Activated CD8-positive, alpha-beta T cell treated with anti-CD3 and anti-CD28 coated beads for 36 hours (primary cell): ENCODE measurements around the gene USP43. TPM values are rescaled to one million over a fixed set of nuclear protein-coding genes. Genes with fewer than 3 reads are reported as not detected.
"Not testable (repeated sequence)": the region's sequence is repeated elsewhere in the genome, so short reads cannot be mapped to it uniquely, and the experiment has no call there.

Experiments used
- ATAC-seq: fragments of 200-7000 bp; cut with Tn5 transposase; one replicate; pipeline ENCODE4 v1.10.0; 2021; ENCODE audit warnings: mild to moderate bottlenecking, moderate library complexity
- CTCF ChIA-PET: fragments of 350-600 bp; sonication (Branson Sonifier 250); formaldehyde crosslinking; loops from one replicate; lab custom pipeline; 2021; ENCODE audit warnings: antibody characterized with exemption; lab: Charles Lee
- POLR2A ChIA-PET: fragments of 350-600 bp; sonication (Branson Sonifier 250); formaldehyde crosslinking; loops from one replicate; lab custom pipeline; 2021; ENCODE audit warnings: antibody characterized with exemption; lab: Charles Lee
- DNase-seq: peaks from one replicate; pipeline ENCODE4 v3.0.0-alpha.2; 2020
- H3K27ac Mint-ChIP-seq: one replicate; pipeline ENCODE4 v1.8.0; 2021; ENCODE audit warnings: mild to moderate bottlenecking, mixed read lengths
- H3K27me3 Mint-ChIP-seq: one replicate; pipeline ENCODE4 v1.8.0; 2021; ENCODE audit warnings: mixed read lengths
- H3K36me3 Mint-ChIP-seq: one replicate; pipeline ENCODE4 v1.8.0; 2021; ENCODE audit warnings: low read depth, mixed read lengths
- H3K4me1 Mint-ChIP-seq: one replicate; pipeline ENCODE4 v1.8.0; 2021; ENCODE audit warnings: low read depth, mixed read lengths
- H3K4me3 Mint-ChIP-seq: one replicate; pipeline ENCODE4 v1.8.0; 2021; ENCODE audit warnings: mild to moderate bottlenecking, moderate library complexity, mixed read lengths
- H3K9me3 Mint-ChIP-seq: one replicate; pipeline ENCODE4 v1.8.0; 2021; ENCODE audit warnings: mixed read lengths
- CTCF ChIP-seq: fragments of 200-600 bp; IDR thresholded peaks from one replicate; pipeline ENCODE4 v1.8.0; 2022; ENCODE audit warnings: antibody characterized with exemption, mild to moderate bottlenecking
- intact Hi-C: fragments of 100-400 bp; cut with micrococcal nuclease; formaldehyde crosslinking; loops from one replicate; pipeline ENCODE4 v1.10.0; 2022
- total RNA-seq, 2 experiments: library from RNA; stranded (reverse); gene quantifications; one replicate each; pipeline ENCODE4 v1.2.3, GENCODE V29; 2021

Gene USP43
- total RNA-seq, 2 experiments from 2014 or later: 0.38 to 0.43 TPM

- intact Hi-C loops: no loop called here
- DNase-seq (no peak), ATAC-seq (no peak)
- no peak overlapping the region for H3K27ac Mint-ChIP-seq
- POLR2A ChIA-PET: no interaction called here
- H3K4me3 Mint-ChIP-seq: no peak overlapping the region
- H3K9me3 Mint-ChIP-seq: no peaks in the 10 kb centered on the region
- CTCF ChIA-PET: no interaction called here
- H3K4me1 Mint-ChIP-seq: no peaks in the 10 kb centered on the region
- no peak for TF ChIP-seq CTCF
- no peaks in the 10 kb centered on the region for H3K36me3 Mint-ChIP-seq
- H3K27me3 Mint-ChIP-seq: peaks cover 4% of the 10 kb centered on the region
Measured at GRCh38 chr17:9661027-9661426, 15.7 kb downstream of the USP43 start.

DNA sequence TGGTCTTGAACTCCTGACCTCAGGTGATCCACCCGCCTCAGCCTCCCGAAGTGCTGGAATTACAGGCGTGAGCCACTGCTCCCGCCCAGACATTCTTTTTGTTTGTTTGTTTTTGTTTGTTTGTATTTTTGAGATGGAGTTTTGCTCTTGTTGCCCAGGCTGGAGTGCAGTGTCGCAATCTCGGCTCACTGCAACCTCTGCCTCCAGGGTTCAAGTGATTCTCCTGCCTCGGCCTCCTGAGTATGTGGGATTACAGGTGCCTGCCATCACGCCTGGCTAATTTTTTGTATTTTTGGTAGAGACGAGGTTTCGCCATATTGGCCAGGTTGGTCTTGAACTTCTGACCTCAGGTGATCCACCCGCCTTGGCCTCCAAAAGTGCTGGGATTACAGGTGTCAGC lies 18.2 kb downstream of the USP43 start:
- intact Hi-C loops, H3K4me3 Mint-ChIP-seq: not testable (repeated sequence)

DNA sequence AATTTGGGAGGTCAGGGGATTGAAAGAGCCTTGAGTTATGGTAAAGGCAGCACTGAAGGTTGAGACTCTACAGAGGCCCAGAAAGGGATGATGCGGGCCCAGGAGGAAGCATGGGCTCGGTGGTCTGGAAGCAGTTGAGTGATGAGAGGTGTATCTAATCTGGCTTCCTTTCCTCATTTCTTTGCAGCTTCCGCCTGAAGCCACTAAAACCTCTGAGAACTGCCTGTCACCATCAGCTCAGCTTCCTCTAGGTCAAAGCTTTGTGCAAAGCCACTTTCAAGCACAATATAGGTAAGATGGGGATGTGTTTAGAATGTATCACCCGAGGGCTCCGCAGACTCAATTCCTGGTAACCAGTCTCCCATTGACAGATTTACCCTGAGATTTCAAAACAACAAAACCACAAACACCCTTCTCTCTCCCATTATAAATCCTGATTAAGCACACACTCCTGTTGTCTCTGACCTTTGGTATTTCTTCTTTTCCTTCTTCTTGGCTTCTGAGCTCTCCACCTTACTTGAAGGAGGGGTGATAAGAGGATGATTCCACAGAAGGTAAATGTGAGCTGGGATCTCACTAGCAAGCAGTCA lies 21.2 kb downstream of the USP43 start:
- no peak for TF ChIP-seq CTCF
- no peaks in the 10 kb centered on the region for H3K9me3 Mint-ChIP-seq
- DNase-seq: peak; percentile 21
- ChIA-PET CTCF (no interaction called here), POLR2A (interaction anchor here (0.9 kb wide), 1 partner anchor 90 kb away, joined by 3 read pairs; the partner anchor contains the start of gene CFAP52)
- H3K4me3 Mint-ChIP-seq: no peak overlapping the region
- intact Hi-C loops: no loop called here
- H3K27ac Mint-ChIP-seq: no peak overlapping the region
- ATAC-seq: peak; percentile 42
- H3K36me3 Mint-ChIP-seq: no peaks in the 10 kb centered on the region
- peaks cover 4% of the 10 kb centered on the region for H3K27me3 Mint-ChIP-seq
- H3K4me1 Mint-ChIP-seq: peaks cover 10% of the 10 kb centered on the region

More for the DNA sequence above, 18.2 kb downstream of the USP43 start:
- H3K4me1 Mint-ChIP-seq, H3K27ac Mint-ChIP-seq, H3K27me3 Mint-ChIP-seq, CTCF ChIA-PET, H3K36me3 Mint-ChIP-seq, H3K9me3 Mint-ChIP-seq, ATAC-seq, DNase-seq, POLR2A ChIA-PET: not testable (repeated sequence)

DNA sequence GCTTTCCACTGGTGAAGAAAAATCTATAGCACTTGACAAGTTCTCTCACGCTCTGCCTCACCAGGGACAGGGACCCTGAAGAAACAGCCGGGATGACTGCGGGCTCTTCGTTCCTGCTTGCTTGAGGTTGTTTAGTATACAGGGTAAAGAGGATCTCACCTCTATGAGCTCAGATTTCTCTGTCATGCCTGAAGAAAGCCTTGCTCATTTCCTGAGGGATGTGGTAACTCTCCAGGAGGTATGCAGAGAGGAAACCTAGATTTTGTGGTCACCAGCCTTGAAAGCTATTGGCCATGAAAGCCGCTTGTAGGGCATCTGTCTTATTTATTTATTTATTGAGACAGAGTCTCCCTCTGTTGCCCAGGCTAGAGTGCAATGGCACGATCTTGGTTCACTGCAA lies 23.2 kb downstream of the USP43 start:
- TF ChIP-seq CTCF: no peak
- ChIA-PET CTCF (interaction anchor here (0.6 to 0.9 kb wide), 2 partner anchors 12 to 91 kb away, joined by 3 read pairs; no protein-coding TSS in a partner anchor), POLR2A (interaction anchor here (0.7 kb wide), 1 partner anchor 12 kb away, joined by 3 read pairs; no protein-coding TSS in a partner anchor)
- peaks cover 4% of the 10 kb centered on the region for H3K27me3 Mint-ChIP-seq
- no peaks in the 10 kb centered on the region for H3K9me3 Mint-ChIP-seq
- H3K4me1 Mint-ChIP-seq: peaks cover 10% of the 10 kb centered on the region
- intact Hi-C loops: no loop called here
- H3K4me3 Mint-ChIP-seq: no peak overlapping the region
- no peak for ATAC-seq
- no peak overlapping the region for H3K27ac Mint-ChIP-seq
- H3K36me3 Mint-ChIP-seq: no peaks in the 10 kb centered on the region
- DNase-seq: no peak

DNA sequence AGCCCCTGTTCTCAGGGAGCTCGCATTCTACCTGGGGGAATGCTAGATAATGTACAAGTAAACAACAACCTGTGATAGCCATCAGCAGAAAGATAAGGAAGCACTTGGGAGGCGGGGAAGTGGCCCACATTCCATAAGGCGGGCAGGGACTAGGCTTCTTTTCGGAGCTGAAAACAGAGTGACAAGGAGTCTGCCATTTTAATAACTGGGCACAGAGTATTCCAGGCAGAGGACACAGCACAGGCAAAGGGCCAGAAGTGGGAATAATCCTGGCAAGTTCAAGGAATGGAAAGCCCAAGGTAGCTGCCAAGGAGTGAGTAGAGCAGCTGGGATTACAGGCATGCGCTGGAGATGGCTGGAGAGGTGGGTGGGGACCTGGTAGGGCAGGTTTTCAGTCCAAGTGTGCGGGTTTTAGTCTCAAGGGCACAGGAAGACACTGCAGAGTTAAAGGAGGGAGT lies 24.3 kb downstream of the USP43 start:
- no peak for DNase-seq
- Mint-ChIP-seq H3K36me3 (no peaks in the 10 kb centered on the region), H3K9me3 (no peaks in the 10 kb centered on the region), H3K4me3 (no peak overlapping the region), H3K4me1 (peaks cover 10% of the 10 kb centered on the region), H3K27ac (no peak overlapping the region), H3K27me3 (peaks cover 6% of the 10 kb centered on the region)
- ChIA-PET CTCF (no interaction called here), POLR2A (no interaction called here)
- no peak for TF ChIP-seq CTCF
- intact Hi-C loops: no loop called here
- no peak for ATAC-seq
